NCI-H1092 treated with DMSO at 0.1 percent for 48 hours (cell line): ENCODE data around the gene HOXA5.

Experiments
- DNase-seq: peaks from one replicate; lab custom pipeline; 2025; lab: John Stamatoyannopoulos, UW

Gene HOXA5

GRCh38 chr7:27118580-27118979 is 24.9 kb downstream of the HOXA5 start:
- DNase-seq, result no peak

- DNase-seq, result no peak
Observed at GRCh38 chr7:27117887-27118491, 25.5 kb downstream of the HOXA5 start.

- no peak for DNase-seq
Observed at GRCh38 chr7:27116962-27117886, 26.3 kb downstream of the HOXA5 start.

GRCh38 chr7:27116031-27116961 is 27.2 kb downstream of the HOXA5 start:
- peak; percentile 31 for DNase-seq

- DNase-seq, result no peak
Observed at GRCh38 chr7:27115221-27116026, 28.1 kb downstream of the HOXA5 start.

GRCh38 chr7:27114881-27115220 is 28.6 kb downstream of the HOXA5 start:
- DNase-seq, result no peak

GRCh38 chr7:27113991-27114769 is 29.3 kb downstream of the HOXA5 start:
- DNase-seq, result no peak

- DNase-seq, result no peak
Observed at GRCh38 chr7:27112955-27113949, 30.2 kb downstream of the HOXA5 start.

GRCh38 chr7:27112361-27112760 is 31.1 kb downstream of the HOXA5 start:
- DNase-seq, result no peak

- no peak for DNase-seq
Observed at GRCh38 chr7:27111751-27112277, 31.7 kb downstream of the HOXA5 start.

GRCh38 chr7:27111042-27111750 is 32.3 kb downstream of the HOXA5 start:
- no peak for DNase-seq

- DNase-seq, result peak; percentile 55
Observed at GRCh38 chr7:27110186-27111031, 33.1 kb downstream of the HOXA5 start.

GRCh38 chr7:27109466-27110185 is 33.9 kb downstream of the HOXA5 start:
- no peak for DNase-seq

- no peak for DNase-seq
Observed at GRCh38 chr7:27108390-27109127, 34.9 kb downstream of the HOXA5 start.

- no peak for DNase-seq
Observed at GRCh38 chr7:27107391-27108381, 35.8 kb downstream of the HOXA5 start.
